ENCODE measurements around the gene PDF. TPM values are rescaled to one million over a fixed set of nuclear protein-coding genes. Genes with fewer than 3 reads are reported as not detected.

Gene PDF
- total and polyA plus RNA-seq, 2 of the 13 experiments (the other 11 are each of a cell fraction or from before 2014, with no cell fraction given), result 12.4 to 48.8 TPM

DNA sequence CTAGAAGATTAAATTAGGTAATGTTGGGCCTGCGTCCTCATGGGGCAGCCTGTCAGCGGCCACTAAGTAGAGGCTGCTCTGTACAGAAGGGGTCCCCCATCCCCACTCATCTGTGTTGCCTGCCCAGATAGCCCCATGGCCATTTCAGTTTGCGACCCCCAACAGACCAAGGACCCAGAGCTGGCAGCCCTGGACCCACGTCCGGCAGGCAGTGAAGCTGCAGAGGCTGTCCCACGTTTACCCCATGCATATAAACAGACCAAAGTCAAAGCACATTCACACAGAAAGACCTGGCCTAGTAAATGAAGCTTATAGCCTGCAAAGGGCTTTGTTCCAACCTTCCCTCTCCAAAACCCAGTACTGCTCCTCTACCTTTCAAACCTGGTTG lies 4.6 kb downstream of the PDF start (continued):
- TF ChIP-seq MAF1 (CRISPR knock-in tag; IDR thresholded peaks at IDR 0.05; ENCODE audit: borderline replicate concordance), result no peak
- TF ChIP-seq ELF3 (CRISPR knock-in tag; IDR thresholded peaks at IDR 0.05), result no peak
- TF ChIP-seq XBP1 (CRISPR knock-in tag; IDR thresholded peaks at IDR 0.05), result no peak
- no peak for TF ChIP-seq SMARCE1 (IDR thresholded peaks at IDR 0.05; ENCODE audit: borderline replicate concordance)
- TF ChIP-seq BRD4 (CRISPR knock-in tag; IDR thresholded peaks at IDR 0.05), result no peak
- TF ChIP-seq, protein P1, sequence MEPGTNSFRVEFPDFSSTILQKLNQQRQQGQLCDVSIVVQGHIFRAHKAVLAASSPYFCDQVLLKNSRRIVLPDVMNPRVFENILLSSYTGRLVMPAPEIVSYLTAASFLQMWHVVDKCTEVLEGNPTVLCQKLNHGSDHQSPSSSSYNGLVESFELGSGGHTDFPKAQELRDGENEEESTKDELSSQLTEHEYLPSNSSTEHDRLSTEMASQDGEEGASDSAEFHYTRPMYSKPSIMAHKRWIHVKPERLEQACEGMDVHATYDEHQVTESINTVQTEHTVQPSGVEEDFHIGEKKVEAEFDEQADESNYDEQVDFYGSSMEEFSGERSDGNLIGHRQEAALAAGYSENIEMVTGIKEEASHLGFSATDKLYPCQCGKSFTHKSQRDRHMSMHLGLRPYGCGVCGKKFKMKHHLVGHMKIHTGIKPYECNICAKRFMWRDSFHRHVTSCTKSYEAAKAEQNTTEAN (CRISPR knock-in tag; conservative IDR thresholded peaks at IDR 0.05), result no peak
- TF ChIP-seq SOX13 (IDR thresholded peaks at IDR 0.05), result no peak
- TF ChIP-seq SOX13 (CRISPR knock-in tag; conservative IDR thresholded peaks at IDR 0.05 in 1 of 2, IDR thresholded peaks at IDR 0.05 in 1 of 2), result no peak
- no peak for TF ChIP-seq HOXA3 (CRISPR knock-in tag; IDR thresholded peaks at IDR 0.05)
- no peak for TF ChIP-seq ZNF501 (CRISPR knock-in tag; IDR thresholded peaks at IDR 0.05)
- TF ChIP-seq NR1H2 (CRISPR knock-in tag; IDR thresholded peaks at IDR 0.05; ENCODE audit: borderline replicate concordance, low read depth), result no peak
- no peak for TF ChIP-seq ZNF441 (CRISPR knock-in tag; IDR thresholded peaks at IDR 0.05; ENCODE audit: borderline replicate concordance)
- no peak for TF ChIP-seq FOXK1 (CRISPR knock-in tag; IDR thresholded peaks at IDR 0.05; ENCODE audit: borderline replicate concordance, low read depth)
- TF ChIP-seq RBFOX2 (IDR thresholded peaks at IDR 0.05; ENCODE audit: low read depth, low read length), result peak; percentile 22; the same call in 1 of the 2 replicates
- TF ChIP-seq HNRNPK (IDR thresholded peaks at IDR 0.05; ENCODE audit: low read depth, low read length, poor library complexity, severe bottlenecking), result no peak
- no peak for TF ChIP-seq MXD4 (CRISPR knock-in tag; IDR thresholded peaks at IDR 0.05)
- TF ChIP-seq, protein P2, sequence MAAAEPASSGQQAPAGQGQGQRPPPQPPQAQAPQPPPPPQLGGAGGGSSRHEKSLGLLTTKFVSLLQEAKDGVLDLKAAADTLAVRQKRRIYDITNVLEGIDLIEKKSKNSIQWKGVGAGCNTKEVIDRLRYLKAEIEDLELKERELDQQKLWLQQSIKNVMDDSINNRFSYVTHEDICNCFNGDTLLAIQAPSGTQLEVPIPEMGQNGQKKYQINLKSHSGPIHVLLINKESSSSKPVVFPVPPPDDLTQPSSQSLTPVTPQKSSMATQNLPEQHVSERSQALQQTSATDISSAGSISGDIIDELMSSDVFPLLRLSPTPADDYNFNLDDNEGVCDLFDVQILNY (CRISPR knock-in tag; conservative IDR thresholded peaks at IDR 0.05), result no peak
- TF ChIP-seq, protein P3, sequence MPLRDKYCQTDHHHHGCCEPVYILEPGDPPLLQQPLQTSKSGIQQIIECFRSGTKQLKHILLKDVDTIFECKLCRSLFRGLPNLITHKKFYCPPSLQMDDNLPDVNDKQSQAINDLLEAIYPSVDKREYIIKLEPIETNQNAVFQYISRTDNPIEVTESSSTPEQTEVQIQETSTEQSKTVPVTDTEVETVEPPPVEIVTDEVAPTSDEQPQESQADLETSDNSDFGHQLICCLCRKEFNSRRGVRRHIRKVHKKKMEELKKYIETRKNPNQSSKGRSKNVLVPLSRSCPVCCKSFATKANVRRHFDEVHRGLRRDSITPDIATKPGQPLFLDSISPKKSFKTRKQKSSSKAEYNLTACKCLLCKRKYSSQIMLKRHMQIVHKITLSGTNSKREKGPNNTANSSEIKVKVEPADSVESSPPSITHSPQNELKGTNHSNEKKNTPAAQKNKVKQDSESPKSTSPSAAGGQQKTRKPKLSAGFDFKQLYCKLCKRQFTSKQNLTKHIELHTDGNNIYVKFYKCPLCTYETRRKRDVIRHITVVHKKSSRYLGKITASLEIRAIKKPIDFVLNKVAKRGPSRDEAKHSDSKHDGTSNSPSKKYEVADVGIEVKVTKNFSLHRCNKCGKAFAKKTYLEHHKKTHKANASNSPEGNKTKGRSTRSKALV (CRISPR knock-in tag; IDR thresholded peaks at IDR 0.05), result no peak
- TF ChIP-seq XRCC5 (optimal IDR thresholded peaks at IDR 0.05; ENCODE audit: low read length), result peak; percentile 7
- TF ChIP-seq RELA (CRISPR knock-in tag; IDR thresholded peaks at IDR 0.05), result no peak
- peak; percentile 28; the same call in 1 of the 2 replicates for TF ChIP-seq MYC (CRISPR knock-in tag; IDR thresholded peaks at IDR 0.05; ENCODE audit: borderline replicate concordance)
- TF ChIP-seq, protein P4, sequence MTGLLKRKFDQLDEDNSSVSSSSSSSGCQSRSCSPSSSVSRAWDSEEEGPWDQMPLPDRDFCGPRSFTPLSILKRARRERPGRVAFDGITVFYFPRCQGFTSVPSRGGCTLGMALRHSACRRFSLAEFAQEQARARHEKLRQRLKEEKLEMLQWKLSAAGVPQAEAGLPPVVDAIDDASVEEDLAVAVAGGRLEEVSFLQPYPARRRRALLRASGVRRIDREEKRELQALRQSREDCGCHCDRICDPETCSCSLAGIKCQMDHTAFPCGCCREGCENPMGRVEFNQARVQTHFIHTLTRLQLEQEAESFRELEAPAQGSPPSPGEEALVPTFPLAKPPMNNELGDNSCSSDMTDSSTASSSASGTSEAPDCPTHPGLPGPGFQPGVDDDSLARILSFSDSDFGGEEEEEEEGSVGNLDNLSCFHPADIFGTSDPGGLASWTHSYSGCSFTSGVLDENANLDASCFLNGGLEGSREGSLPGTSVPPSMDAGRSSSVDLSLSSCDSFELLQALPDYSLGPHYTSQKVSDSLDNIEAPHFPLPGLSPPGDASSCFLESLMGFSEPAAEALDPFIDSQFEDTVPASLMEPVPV (CRISPR knock-in tag; IDR thresholded peaks at IDR 0.05), result no peak
- TF ChIP-seq ZKSCAN1 (IDR thresholded peaks at IDR 0.05; ENCODE audit: low read length), result no peak
